T-helper 22 cell (primary cell): Measurements from ENCODE around the gene SPANXA1.
"Not testable (repeated sequence)": the region's sequence is repeated elsewhere in the genome, so short reads cannot be mapped to it uniquely, and the experiment has no call there.

Experiments used
- DNase-seq: peaks from one replicate; pipeline ENCODE4 v3.0.0-alpha.2; 2020; ENCODE audit warnings: low read depth

Gene SPANXA1, protein sequence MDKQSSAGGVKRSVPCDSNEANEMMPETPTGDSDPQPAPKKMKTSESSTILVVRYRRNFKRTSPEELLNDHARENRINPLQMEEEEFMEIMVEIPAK

GRCh38 chrX:141584638-141585037 is at the start of gene SPANXA1:
Gene SPANXA1 (minus strand): TSS chrX:141584738. CDS start chrX:141584678, 60 bp downstream.
- not testable (repeated sequence) for DNase-seq

- no peak for DNase-seq
These were observed 47.6 kb upstream of the SPANXA1 start for GRCh38 chrX:141632124-141632523.

GRCh38 chrX:141619336-141619735 is 34.8 kb upstream of the SPANXA1 start:
- no peak for DNase-seq

GRCh38 chrX:141609111-141609510 is 24.6 kb upstream of the SPANXA1 start:
- DNase-seq: no peak

DNA sequence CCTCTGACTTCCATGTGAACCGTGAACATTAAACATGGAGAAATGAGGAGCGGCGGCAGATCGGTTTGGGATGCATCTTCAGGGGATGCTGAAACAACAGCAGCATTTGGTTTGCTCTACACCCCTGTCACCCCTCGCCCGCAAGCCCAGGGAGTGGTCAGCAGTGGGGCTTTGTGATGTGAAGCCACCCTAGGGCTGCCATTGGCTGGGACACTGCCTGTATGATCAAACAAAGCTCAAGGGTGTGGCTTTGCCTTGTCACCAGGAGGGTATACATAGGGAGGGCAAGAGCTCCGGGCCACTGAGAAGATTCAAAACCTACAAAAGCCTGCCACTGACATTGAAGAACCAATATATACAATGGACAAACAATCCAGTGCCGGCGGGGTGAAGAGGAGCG is 4.9 kb upstream of the SPANXA1 start, which contains the start of gene SPANXA2:
Gene SPANXA2 (plus strand): TSS at position 301 of the 400 bp plus-strand sequence. CDS start 60 bp downstream, at position 361.
- DNase-seq: not testable (repeated sequence)

DNA sequence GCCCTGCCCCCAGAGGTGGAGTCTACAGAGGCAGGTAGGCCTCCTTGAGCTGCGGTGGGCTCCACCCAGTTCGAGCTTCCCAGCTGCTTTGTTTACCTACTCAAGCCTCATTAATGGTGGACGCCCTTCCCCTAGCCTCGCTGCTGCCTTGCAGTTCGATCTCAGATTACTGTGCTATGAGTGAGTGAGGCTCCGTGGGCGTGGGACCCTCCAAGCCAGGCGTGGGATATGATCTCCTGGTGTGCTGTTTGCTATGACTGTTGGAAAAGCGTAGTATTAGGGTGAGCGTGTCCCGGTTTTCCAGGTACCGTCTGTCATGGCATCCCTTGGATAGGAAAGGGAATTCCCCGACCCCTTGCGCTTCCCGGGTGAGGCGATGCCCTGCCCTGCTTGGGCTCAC is 42.0 kb downstream of the SPANXA1 start:
- not testable (repeated sequence) for DNase-seq
